Choroid plexus epithelial cell (primary cell): ENCODE results near the gene KHDRBS2.

ENCODE experiments used
- DNase-seq: peaks from one replicate; pipeline ENCODE4 v3.0.0-alpha.2; 2010; ENCODE audit warnings: low read depth
- H3K4me3 ChIP-seq: 2 replicates; pipeline ENCODE4 v1.5.1; 2011; ENCODE audit warnings: low read depth, mild to moderate bottlenecking, control low read depth, low read length, moderate library complexity
- CTCF ChIP-seq: conservative IDR thresholded peaks from 2 replicates; pipeline ENCODE4 v1.5.1; 2011; ENCODE audit warnings: low read depth, mild to moderate bottlenecking, control low read depth, inconsistent platforms, low read length, moderate library complexity

Gene KHDRBS2

GRCh38 chr6:62042429-62042828 is 243.6 kb downstream of the KHDRBS2 start:
- DNase-seq, result no peak
- TF ChIP-seq CTCF, result no peak
- no peak overlapping the region for H3K4me3 ChIP-seq

- DNase-seq, result no peak
- H3K4me3 ChIP-seq, result no peak overlapping the region
- TF ChIP-seq CTCF, result no peak
Measured at GRCh38 chr6:62039605-62040004, 246.4 kb downstream of the KHDRBS2 start.

GRCh38 chr6:62037445-62037844 is 248.6 kb downstream of the KHDRBS2 start:
- TF ChIP-seq CTCF, result no peak
- no peak overlapping the region for H3K4me3 ChIP-seq
- DNase-seq, result no peak

- no peak for DNase-seq
- TF ChIP-seq CTCF, result no peak
- no peak overlapping the region for H3K4me3 ChIP-seq
Measured at GRCh38 chr6:62035952-62036351, 250.1 kb downstream of the KHDRBS2 start.

GRCh38 chr6:62013719-62014118 is 272.3 kb downstream of the KHDRBS2 start:
- no peak for DNase-seq
- TF ChIP-seq CTCF, result no peak

GRCh38 chr6:62009445-62009844 is 276.6 kb downstream of the KHDRBS2 start:
- H3K4me3 ChIP-seq, result no peak overlapping the region
- DNase-seq, result no peak
- no peak for TF ChIP-seq CTCF

More at GRCh38 chr6:62013719-62014118, 272.3 kb downstream of the KHDRBS2 start:
- no peak overlapping the region for H3K4me3 ChIP-seq

GRCh38 chr6:61989616-61990015 is 296.4 kb downstream of the KHDRBS2 start:
- H3K4me3 ChIP-seq, result no peak overlapping the region
- no peak for TF ChIP-seq CTCF
- DNase-seq, result no peak
